C4-2B (cell line): Measurements from ENCODE around the gene DNAJC11.

ENCODE experiments used
- H3K27ac ChIP-seq: fragments of 450-650 bp; 2 replicates; pipeline ENCODE4 v1.5.1; 2017
- CTCF ChIP-seq: fragments of 450-650 bp; conservative IDR thresholded peaks from 2 replicates; pipeline ENCODE4 v1.5.1; 2017; ENCODE audit warnings: mild to moderate bottlenecking
- ZFX ChIP-seq: fragments of 450-650 bp; IDR thresholded peaks from 2 replicates; pipeline ENCODE4 v1.6.1; 2017

DNAJC11 gene

GRCh38 chr1:6695868-6696267 lies 5.7 kb downstream of the DNAJC11 start:
- TF ChIP-seq ZFX, result no peak
- no peak for TF ChIP-seq CTCF
- H3K27ac ChIP-seq, result no peak overlapping the region

GRCh38 chr1:6694121-6694713 lies 7.4 kb downstream of the DNAJC11 start:
- H3K27ac ChIP-seq, result no peak overlapping the region
- TF ChIP-seq CTCF (no peak), ZFX (no peak)

- H3K27ac ChIP-seq, result no peak overlapping the region
- TF ChIP-seq CTCF (no peak), ZFX (no peak)
Observed at GRCh38 chr1:6692956-6693355, 8.7 kb downstream of the DNAJC11 start.

- H3K27ac ChIP-seq, result no peak overlapping the region
- TF ChIP-seq ZFX (no peak), CTCF (no peak)
Observed at GRCh38 chr1:6691507-6691906, 10.1 kb downstream of the DNAJC11 start.

GRCh38 chr1:6690186-6690585 lies 11.4 kb downstream of the DNAJC11 start:
- H3K27ac ChIP-seq, result no peak overlapping the region
- TF ChIP-seq ZFX, result no peak
- no peak for TF ChIP-seq CTCF

GRCh38 chr1:6688757-6689156 lies 12.9 kb downstream of the DNAJC11 start:
- TF ChIP-seq ZFX, result no peak
- no peak for TF ChIP-seq CTCF
- H3K27ac ChIP-seq, result no peak overlapping the region

- H3K27ac ChIP-seq, result no peak overlapping the region
- TF ChIP-seq CTCF, result no peak
Observed at GRCh38 chr1:6688001-6688400, 13.6 kb downstream of the DNAJC11 start.
